Caco-2 (cell line): Measurements from ENCODE around the gene CD74. TPM values are rescaled to one million over a fixed set of nuclear protein-coding genes. Genes with fewer than 3 reads are reported as not detected.

Experiments used
- BruUV-seq: library from RNA; stranded (reverse); fragments of 400-500 nt; replicated peaks from 2 replicates; lab custom pipeline; 2021; lab: Mats Ljungman, UMichigan
- CTCF ChIA-PET: fragments of 300-600 bp; sonication (Branson Sonifier 250); formaldehyde crosslinking; loops from one replicate; lab custom pipeline; 2022; ENCODE audit warnings: antibody characterized with exemption; lab: Charles Lee
- POLR2A ChIA-PET: fragments of 300-600 bp; sonication (Branson Sonifier 250); formaldehyde crosslinking; loops from one replicate; lab custom pipeline; 2022; ENCODE audit warnings: antibody characterized with exemption; lab: Charles Lee
- DNase-seq, 2 experiments: peaks; one replicate each; pipeline versions ENCODE4 v3.0.0 to v3.0.0-alpha.2; 2020 to 2022
- H3K27me3 ChIP-seq: replicated peaks from 2 replicates; pipeline ENCODE4 v1.6.0; 2011; ENCODE audit warnings: low read length; ENCODE audit not compliant: control insufficient read depth, insufficient read depth
- H3K36me3 ChIP-seq: 2 replicates; pipeline ENCODE4 v1.5.1; 2011; ENCODE audit warnings: low read length; ENCODE audit not compliant: control insufficient read depth, insufficient read depth
- H3K4me1 ChIP-seq: fragments of 250-450 bp; sonication (Bioruptor Pico); 2 replicates; pipeline ENCODE4 v1.5.1; 2020; ENCODE audit warnings: mild to moderate bottlenecking
- H3K4me3 ChIP-seq: 2 replicates; pipeline ENCODE4 v1.5.1; 2011; ENCODE audit warnings: low read depth, mild to moderate bottlenecking, control low read depth, low read length
- H3K9me3 ChIP-seq: fragments of 250-450 bp; sonication (Bioruptor Pico); 2 replicates; pipeline ENCODE4 v1.5.1; 2020; ENCODE audit warnings: mild to moderate bottlenecking, moderate library complexity
- H3K27ac Mint-ChIP-seq: one replicate; pipeline ENCODE4 v1.8.0; 2022; ENCODE audit warnings: mixed read lengths; ENCODE audit not compliant: unreplicated experiment
- H3K27me3 Mint-ChIP-seq: one replicate; pipeline ENCODE4 v1.8.0; 2022; ENCODE audit warnings: mixed read lengths; ENCODE audit not compliant: insufficient read depth, unreplicated experiment
- H3K36me3 Mint-ChIP-seq: one replicate; pipeline ENCODE4 v1.8.0; 2022; ENCODE audit warnings: mild to moderate bottlenecking, mixed read lengths; ENCODE audit not compliant: insufficient read depth, unreplicated experiment
- H3K4me1 Mint-ChIP-seq: one replicate; pipeline ENCODE4 v1.8.0; 2022; ENCODE audit warnings: low read depth, mixed read lengths; ENCODE audit not compliant: unreplicated experiment
- H3K4me3 Mint-ChIP-seq: one replicate; pipeline ENCODE4 v1.8.0; 2022; ENCODE audit warnings: mild to moderate bottlenecking, moderate library complexity, mixed read lengths; ENCODE audit not compliant: unreplicated experiment
- H3K9me3 Mint-ChIP-seq: one replicate; pipeline ENCODE4 v1.8.0; 2022; ENCODE audit warnings: mixed read lengths; ENCODE audit not compliant: unreplicated experiment
- CTCF ChIP-seq, 2 experiments: fragments of 200-600 bp in 1 of 2; IDR thresholded peaks; 1 replicate in 1 of 2; 2 replicates in 1 of 2; pipeline versions ENCODE4 v1.5.1 to v1.8.0; 2011 to 2022; ENCODE audit warnings: antibody characterized with exemption in 1 of 2, control low read depth in 1 of 2, inconsistent platforms in 1 of 2, low read depth in 1 of 2, low read length in 1 of 2, mild to moderate bottlenecking in 1 of 2, moderate library complexity in 1 of 2; ENCODE audit not compliant: insufficient read depth in 1 of 2, severe bottlenecking in 1 of 2, unreplicated experiment in 1 of 2
- intact Hi-C: fragments of 100-400 bp; cut with micrococcal nuclease; formaldehyde crosslinking; loops from one replicate; pipeline ENCODE4 v1.10.0; 2022; ENCODE audit not compliant: unreplicated experiment
- total RNA-seq: library from RNA; stranded (reverse); gene quantifications from 2 replicates; pipeline ENCODE4 v1.2.3, GENCODE V29; 2022

Gene CD74
- total RNA-seq, 1 experiment from 2014 or later, result 59.3 TPM

DNA sequence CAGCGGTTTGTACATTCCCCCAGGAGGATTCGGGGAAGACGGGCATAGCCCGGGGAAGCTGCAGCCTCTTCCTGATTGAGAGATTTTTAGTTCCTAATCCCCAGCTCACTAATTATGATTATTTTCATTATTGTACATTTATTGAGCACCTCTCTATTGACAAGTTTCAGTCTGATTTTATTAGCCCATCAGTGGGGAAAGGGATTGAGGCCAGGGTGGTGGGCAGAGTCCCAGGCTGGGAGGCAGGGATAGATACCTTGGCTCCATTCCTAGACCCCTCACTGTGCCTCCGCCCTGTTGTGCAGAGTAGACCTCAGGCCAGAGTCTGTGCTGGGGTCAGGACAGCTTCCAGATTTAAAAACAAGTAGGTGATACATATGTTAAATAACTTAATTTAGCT is 28.0 kb downstream of the CD74 start:
- BruUV-seq, result no TSS peak
- ChIA-PET CTCF (no interaction called here), POLR2A (no interaction called here)
- no peaks in the 10 kb centered on the region for H3K27me3 ChIP-seq
- H3K4me3 ChIP-seq, result no peak overlapping the region
- H3K36me3 ChIP-seq, result peaks cover 4% of the 10 kb centered on the region
- no peaks in the 10 kb centered on the region for H3K4me1 ChIP-seq
- Mint-ChIP-seq H3K36me3 (peaks cover 57% of the 10 kb centered on the region), H3K9me3 (no peaks in the 10 kb centered on the region), H3K27me3 (no peaks in the 10 kb centered on the region), H3K4me3 (no peak overlapping the region), H3K27ac (no peak overlapping the region), H3K4me1 (no peaks in the 10 kb centered on the region)
- TF ChIP-seq CTCF (IDR thresholded peaks at IDR 0.05; ENCODE audit: insufficient read depth in 1 of 2, low read depth in 1 of 2, low read length in 1 of 2, severe bottlenecking in 1 of 2, unreplicated experiment in 1 of 2), result no peak
- H3K9me3 ChIP-seq, result no peaks in the 10 kb centered on the region
- DNase-seq, result no peak
- intact Hi-C loops, result no loop called here

GRCh38 chr5:150377964-150378694 is 34.6 kb downstream of the CD74 start:
- no peak overlapping the region for H3K27ac Mint-ChIP-seq
- Histone ChIP-seq H3K27me3 (no peaks in the 10 kb centered on the region), H3K9me3 (no peaks in the 10 kb centered on the region), H3K36me3 (peaks cover 7% of the 10 kb centered on the region), H3K4me3 (no peak overlapping the region), H3K4me1 (no peaks in the 10 kb centered on the region)
- peaks cover 97% of the 10 kb centered on the region for H3K36me3 Mint-ChIP-seq
- BruUV-seq, result no TSS peak
- no peak for DNase-seq
- no peak overlapping the region for H3K4me3 Mint-ChIP-seq
- CTCF ChIA-PET, result no interaction called here
- no peaks in the 10 kb centered on the region for H3K27me3 Mint-ChIP-seq
- intact Hi-C loops, result no loop called here
- peaks cover 7% of the 10 kb centered on the region for H3K4me1 Mint-ChIP-seq
- no peaks in the 10 kb centered on the region for H3K9me3 Mint-ChIP-seq
- TF ChIP-seq CTCF (IDR thresholded peaks at IDR 0.05; ENCODE audit: insufficient read depth in 1 of 2, low read depth in 1 of 2, low read length in 1 of 2, severe bottlenecking in 1 of 2, unreplicated experiment in 1 of 2), result no peak
- POLR2A ChIA-PET, result no interaction called here

DNA sequence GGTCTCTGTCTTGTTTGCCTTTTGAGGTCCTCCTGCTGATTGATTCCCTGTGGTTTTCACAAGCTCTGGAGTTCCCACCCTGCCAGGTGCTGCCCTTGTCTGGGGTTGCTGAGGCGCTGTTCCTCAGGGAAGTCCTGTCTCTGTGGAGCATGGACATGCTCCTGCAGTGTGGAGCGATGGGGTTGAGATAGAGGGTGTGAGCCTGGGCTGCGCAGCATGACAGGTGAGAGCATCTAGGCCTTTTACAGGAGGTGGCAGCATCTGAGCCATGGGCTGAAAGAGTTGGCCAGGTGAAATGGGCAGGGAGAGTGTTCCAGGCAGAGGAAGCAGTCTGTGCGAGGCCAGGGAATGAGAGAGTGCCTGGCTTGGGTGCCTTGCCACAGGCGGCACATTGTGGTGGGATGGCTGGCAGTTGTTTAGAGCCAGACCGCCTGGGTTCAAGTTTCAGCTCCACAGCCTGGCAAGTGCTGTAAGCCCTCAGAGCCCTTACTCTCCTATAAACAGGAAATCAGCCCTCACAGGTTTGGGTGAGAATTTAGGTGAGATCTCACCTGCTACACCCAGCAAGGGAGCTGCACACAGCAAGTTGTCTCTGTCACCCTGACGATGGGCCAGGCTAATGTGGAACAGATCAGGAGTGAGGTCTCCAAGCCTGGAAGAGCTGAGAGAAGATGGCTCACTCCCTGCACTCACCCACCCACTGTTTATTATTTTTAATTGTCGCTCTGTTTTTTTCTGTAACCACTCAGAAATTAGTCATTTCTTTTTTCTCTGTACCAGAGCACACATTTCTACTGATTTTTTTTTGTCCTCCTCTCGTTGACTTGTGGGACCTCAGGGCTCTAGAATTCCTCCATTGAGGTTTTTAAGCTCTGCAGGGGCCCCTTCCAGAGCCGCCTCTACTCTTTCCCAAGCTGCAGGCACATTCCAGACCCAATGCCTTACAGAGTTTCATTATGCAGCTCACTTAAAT is 35.6 kb downstream of the CD74 start:
- H3K4me3 Mint-ChIP-seq, result no peak overlapping the region
- CTCF ChIA-PET, result interaction anchor here (1.0 kb wide), 1 partner anchor 21 kb away, joined by 4 read pairs; no protein-coding TSS in a partner anchor
- intact Hi-C loops, result no loop called here
- Histone ChIP-seq H3K4me1 (no peaks in the 10 kb centered on the region), H3K4me3 (no peak overlapping the region), H3K36me3 (peaks cover 8% of the 10 kb centered on the region), H3K27me3 (no peaks in the 10 kb centered on the region), H3K9me3 (no peaks in the 10 kb centered on the region)
- peaks cover 7% of the 10 kb centered on the region for H3K4me1 Mint-ChIP-seq
- H3K9me3 Mint-ChIP-seq, result no peaks in the 10 kb centered on the region
- BruUV-seq, result no TSS peak
- no peak overlapping the region for H3K27ac Mint-ChIP-seq
- TF ChIP-seq CTCF (IDR thresholded peaks at IDR 0.05; ENCODE audit: insufficient read depth in 1 of 2, low read depth in 1 of 2, low read length in 1 of 2, severe bottlenecking in 1 of 2, unreplicated experiment in 1 of 2), result no peak
- no peak for DNase-seq
- POLR2A ChIA-PET, result no interaction called here
- H3K36me3 Mint-ChIP-seq, result peaks cover 97% of the 10 kb centered on the region
- H3K27me3 Mint-ChIP-seq, result no peaks in the 10 kb centered on the region
